ENCODE data around the gene KLK13.

GRCh38 chr19:51099047-51099382 lies 34.1 kb upstream of the KLK13 start:
- TF ChIP-seq CTCF (IDR thresholded peaks at IDR 0.05) (no peak), ZFX (IDR thresholded peaks at IDR 0.05; ENCODE audit: borderline replicate concordance) (no peak)

All from 22Rv1 (cell line).